K562 (cell line): ENCODE results near the gene EPX. TPM values are rescaled to one million over a fixed set of nuclear protein-coding genes. Genes with fewer than 3 reads are reported as not detected.

Source experiments
- CBFA2T2 ChIP-seq: fragments of 450-650 bp; conservative IDR thresholded peaks from 2 replicates; pipeline ENCODE4 v1.6.1; 2017; ENCODE audit warnings: mild to moderate bottlenecking
- CCNT2 ChIP-seq: IDR thresholded peaks from 2 replicates; pipeline ENCODE4 v1.6.1; 2011; ENCODE audit warnings: borderline replicate concordance, low read depth, mild to moderate bottlenecking, moderate library complexity, mixed read lengths, low read length; ENCODE audit not compliant: insufficient read length; ENCODE audit errors: extremely low read depth
- CHD1 ChIP-seq: fragments of 200-600 bp; sonication (generic); IDR thresholded peaks from one replicate; pipeline ENCODE4 v1.6.1; 2012; ENCODE audit warnings: mild to moderate bottlenecking, moderate library complexity, low read length, inconsistent platforms
- ETV1 ChIP-seq: fragments of 450-650 bp; conservative IDR thresholded peaks from 2 replicates; pipeline ENCODE4 v1.6.1; 2016; ENCODE audit warnings: missing genetic modification characterization, control low read depth, low read depth, missing compliant biosample characterization
- HMGN3 ChIP-seq: IDR thresholded peaks from 2 replicates; pipeline ENCODE4 v1.6.1; 2011; ENCODE audit warnings: borderline replicate concordance, low read depth, mild to moderate bottlenecking, mixed read lengths, low read length; ENCODE audit not compliant: insufficient read length; ENCODE audit errors: extremely low read depth
- KLF13 ChIP-seq: fragments of 450-650 bp; IDR thresholded peaks from 2 replicates; pipeline ENCODE4 v1.6.1; 2016; ENCODE audit warnings: missing genetic modification characterization, low read depth, mild to moderate bottlenecking, missing compliant biosample characterization, moderate library complexity, borderline replicate concordance
- MBD2 ChIP-seq: sonication (generic); IDR thresholded peaks from 2 replicates; pipeline ENCODE4 v1.6.1; 2016; ENCODE audit warnings: low read depth, borderline replicate concordance
- NFIX ChIP-seq: fragments of 250-450 bp; sonication (Bioruptor Pico); IDR thresholded peaks from 2 replicates; pipeline ENCODE4 v1.4.0; 2020; ENCODE audit warnings: low read depth, mild to moderate bottlenecking, moderate library complexity
- SIX5 ChIP-seq, 2 experiments: IDR thresholded peaks; 2 replicates each; pipeline ENCODE4 v1.6.1; 2011; ENCODE audit warnings: low read length in 2 of 2, borderline replicate concordance in 1 of 2, low read depth in 1 of 2, mild to moderate bottlenecking in 1 of 2, moderate library complexity in 1 of 2; ENCODE audit not compliant: insufficient read depth in 1 of 2
- SMARCA4 ChIP-seq: fragments of 450-650 bp; IDR thresholded peaks from 2 replicates; pipeline ENCODE4 v1.6.1; 2016
- TBL1XR1 ChIP-seq, 2 experiments: IDR thresholded peaks; 2 replicates each; pipeline ENCODE4 v1.6.1; 2012; ENCODE audit warnings: improper control_type of control experiment in 2 of 2, low read length in 2 of 2, mild to moderate bottlenecking in 1 of 2
- THRAP3 ChIP-seq: fragments of 450-650 bp; IDR thresholded peaks from 2 replicates; pipeline ENCODE4 v1.6.1; 2016; ENCODE audit warnings: mild to moderate bottlenecking, inconsistent platforms, borderline replicate concordance
- ZNF146 ChIP-seq: IDR thresholded peaks from one replicate; pipeline ENCODE4 v1.6.1; 2018; ENCODE audit warnings: missing compliant biosample characterization; ENCODE audit not compliant: unreplicated experiment
- ZNF764 ChIP-seq: fragments of 250-450 bp; sonication (Bioruptor Pico); IDR thresholded peaks from 2 replicates; pipeline ENCODE4 v1.4.0; 2020; ENCODE audit warnings: low read depth, mild to moderate bottlenecking, moderate library complexity
- ZNF780A ChIP-seq: fragments of 250-450 bp; sonication (Bioruptor Pico); IDR thresholded peaks from 2 replicates; pipeline ENCODE4 v1.5.0; 2021; ENCODE audit warnings: mild to moderate bottlenecking
- ZNF79 ChIP-seq: fragments of 250-450 bp; sonication (Bioruptor Pico); IDR thresholded peaks from 2 replicates; pipeline ENCODE4 v1.4.0; 2020; ENCODE audit warnings: low read depth, mild to moderate bottlenecking, moderate library complexity
- ZSCAN29 ChIP-seq: fragments of 450-650 bp; IDR thresholded peaks from 2 replicates; pipeline ENCODE4 v1.6.1; 2017
- polyA plus RNA-seq, 8 experiments: library from polyadenylated mRNA; depleted of rRNA in 4 of 8; stranded (reverse) in 5 of 8; unstranded in 3 of 8; fragments of >200 nt; fragmentation: Nextera tagmentation in 2 of 8; fragmentation: Illumina TruSeq in 1 of 8; extraction: Ambion mirVana in 2 of 8; extraction: Trizol in 1 of 8; gene quantifications; 2 replicates each; pipeline versions ENCODE4 v1.2.1 to v1.2.3, GENCODE V29; 2011 to 2014; ENCODE audit warnings: inconsistent platforms in 1 of 8, missing spikeins in 1 of 8
- total RNA-seq, 7 experiments: library from RNA; depleted of rRNA in 6 of 7; stranded (reverse); fragments of >200 nt in 6 of 7; fragmentation: Illumina TruSeq in 2 of 7; extraction: Trizol in 2 of 7; gene quantifications; 2 replicates each; pipeline versions ENCODE4 v1.2.1 to v1.2.3, GENCODE V29; 2011 to 2021; ENCODE audit warnings: low replicate concordance in 1 of 7
- TF ChIP-seq, protein P1 (sequence below), 3 experiments: IDR thresholded peaks in 2 of 3; conservative IDR thresholded peaks in 1 of 3; 2 replicates each; pipeline ENCODE4 v1.5.1; 2011 to 2012; ENCODE audit warnings: low read length in 3 of 3, mild to moderate bottlenecking in 3 of 3, control low read depth in 2 of 3, improper control_type of control experiment in 1 of 3, inconsistent platforms in 1 of 3, low read depth in 1 of 3, mixed read lengths in 1 of 3, moderate library complexity in 1 of 3; ENCODE audit not compliant: insufficient read depth in 2 of 3
- TF ChIP-seq, protein P2 (sequence below), 2 experiments: fragments of 150-350 bp in 1 of 2; IDR thresholded peaks; 2 replicates each; pipeline ENCODE4 v1.6.1; 2012 to 2016; ENCODE audit warnings: low read depth in 2 of 2, low read length in 2 of 2, mild to moderate bottlenecking in 1 of 2, moderate library complexity in 1 of 2
- TF ChIP-seq, protein P3 (sequence below): fragments of 250-450 bp; sonication (Bioruptor Pico); IDR thresholded peaks from 2 replicates; pipeline ENCODE4 v1.5.0; 2022; ENCODE audit warnings: mild to moderate bottlenecking

EPX gene
- total and polyA plus RNA-seq, 9 of the 15 experiments (the other 6 are each of a cell fraction or from before 2014, with no cell fraction given) = 0.07 to 0.33 (median 0.19) TPM; not detected in 3

DNA sequence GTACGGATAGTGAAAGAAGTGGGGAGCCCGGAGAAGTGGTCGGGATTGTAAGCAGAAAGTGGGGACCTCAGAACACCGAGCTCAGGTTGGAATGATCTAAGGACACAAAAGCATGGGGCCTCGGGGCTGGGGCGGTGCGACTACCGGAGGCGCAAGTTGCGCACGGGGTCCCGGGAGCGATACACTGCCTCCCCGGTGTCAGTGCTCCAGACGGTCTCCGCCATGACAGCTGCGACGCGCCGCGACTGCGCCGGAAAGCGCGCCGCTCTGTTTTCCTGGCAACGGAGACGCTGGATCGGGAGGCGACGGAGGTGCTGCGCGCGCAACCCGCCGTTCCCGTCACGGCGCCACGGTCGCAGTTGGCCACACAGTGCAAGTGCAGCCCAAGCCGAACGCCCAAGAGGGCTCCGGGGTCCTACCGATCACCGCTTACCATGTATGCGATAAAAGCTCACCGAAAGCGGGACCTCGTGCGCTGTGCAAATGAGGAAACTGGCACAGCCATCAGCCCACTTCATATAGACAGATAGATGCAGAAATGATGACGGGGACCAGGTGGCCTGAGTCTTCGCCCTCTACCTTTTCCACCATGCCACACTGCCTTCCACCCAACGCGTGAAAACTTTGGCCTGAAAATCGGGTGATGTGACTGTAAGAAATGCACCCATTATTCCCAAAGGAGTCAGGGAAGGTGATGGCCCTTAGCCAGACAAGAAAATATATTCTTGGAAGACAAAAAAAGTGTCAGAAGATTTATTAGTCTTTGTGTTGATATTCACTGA, 26.7 kb downstream of the EPX start, which contains the start of gene MKS1 (continued):
- TF ChIP-seq, protein P1, sequence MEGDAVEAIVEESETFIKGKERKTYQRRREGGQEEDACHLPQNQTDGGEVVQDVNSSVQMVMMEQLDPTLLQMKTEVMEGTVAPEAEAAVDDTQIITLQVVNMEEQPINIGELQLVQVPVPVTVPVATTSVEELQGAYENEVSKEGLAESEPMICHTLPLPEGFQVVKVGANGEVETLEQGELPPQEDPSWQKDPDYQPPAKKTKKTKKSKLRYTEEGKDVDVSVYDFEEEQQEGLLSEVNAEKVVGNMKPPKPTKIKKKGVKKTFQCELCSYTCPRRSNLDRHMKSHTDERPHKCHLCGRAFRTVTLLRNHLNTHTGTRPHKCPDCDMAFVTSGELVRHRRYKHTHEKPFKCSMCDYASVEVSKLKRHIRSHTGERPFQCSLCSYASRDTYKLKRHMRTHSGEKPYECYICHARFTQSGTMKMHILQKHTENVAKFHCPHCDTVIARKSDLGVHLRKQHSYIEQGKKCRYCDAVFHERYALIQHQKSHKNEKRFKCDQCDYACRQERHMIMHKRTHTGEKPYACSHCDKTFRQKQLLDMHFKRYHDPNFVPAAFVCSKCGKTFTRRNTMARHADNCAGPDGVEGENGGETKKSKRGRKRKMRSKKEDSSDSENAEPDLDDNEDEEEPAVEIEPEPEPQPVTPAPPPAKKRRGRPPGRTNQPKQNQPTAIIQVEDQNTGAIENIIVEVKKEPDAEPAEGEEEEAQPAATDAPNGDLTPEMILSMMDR (IDR thresholded peaks at IDR 0.05 in 2 of 3, conservative IDR thresholded peaks at IDR 0.05 in 1 of 3; ENCODE audit: insufficient read depth in 2 of 3, low read depth in 1 of 3, low read length in 3 of 3) = peak; percentile 58 to 80 (median 66)
- TF ChIP-seq, protein P2, sequence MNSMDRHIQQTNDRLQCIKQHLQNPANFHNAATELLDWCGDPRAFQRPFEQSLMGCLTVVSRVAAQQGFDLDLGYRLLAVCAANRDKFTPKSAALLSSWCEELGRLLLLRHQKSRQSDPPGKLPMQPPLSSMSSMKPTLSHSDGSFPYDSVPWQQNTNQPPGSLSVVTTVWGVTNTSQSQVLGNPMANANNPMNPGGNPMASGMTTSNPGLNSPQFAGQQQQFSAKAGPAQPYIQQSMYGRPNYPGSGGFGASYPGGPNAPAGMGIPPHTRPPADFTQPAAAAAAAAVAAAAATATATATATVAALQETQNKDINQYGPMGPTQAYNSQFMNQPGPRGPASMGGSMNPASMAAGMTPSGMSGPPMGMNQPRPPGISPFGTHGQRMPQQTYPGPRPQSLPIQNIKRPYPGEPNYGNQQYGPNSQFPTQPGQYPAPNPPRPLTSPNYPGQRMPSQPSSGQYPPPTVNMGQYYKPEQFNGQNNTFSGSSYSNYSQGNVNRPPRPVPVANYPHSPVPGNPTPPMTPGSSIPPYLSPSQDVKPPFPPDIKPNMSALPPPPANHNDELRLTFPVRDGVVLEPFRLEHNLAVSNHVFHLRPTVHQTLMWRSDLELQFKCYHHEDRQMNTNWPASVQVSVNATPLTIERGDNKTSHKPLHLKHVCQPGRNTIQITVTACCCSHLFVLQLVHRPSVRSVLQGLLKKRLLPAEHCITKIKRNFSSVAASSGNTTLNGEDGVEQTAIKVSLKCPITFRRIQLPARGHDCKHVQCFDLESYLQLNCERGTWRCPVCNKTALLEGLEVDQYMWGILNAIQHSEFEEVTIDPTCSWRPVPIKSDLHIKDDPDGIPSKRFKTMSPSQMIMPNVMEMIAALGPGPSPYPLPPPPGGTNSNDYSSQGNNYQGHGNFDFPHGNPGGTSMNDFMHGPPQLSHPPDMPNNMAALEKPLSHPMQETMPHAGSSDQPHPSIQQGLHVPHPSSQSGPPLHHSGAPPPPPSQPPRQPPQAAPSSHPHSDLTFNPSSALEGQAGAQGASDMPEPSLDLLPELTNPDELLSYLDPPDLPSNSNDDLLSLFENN (IDR thresholded peaks at IDR 0.05; ENCODE audit: low read depth in 2 of 2, low read length in 2 of 2) = no peak
- TF ChIP-seq CCNT2 = peak; percentile 78
- TF ChIP-seq ZNF780A (CRISPR knock-in tag) = no peak
- TF ChIP-seq, protein P3, sequence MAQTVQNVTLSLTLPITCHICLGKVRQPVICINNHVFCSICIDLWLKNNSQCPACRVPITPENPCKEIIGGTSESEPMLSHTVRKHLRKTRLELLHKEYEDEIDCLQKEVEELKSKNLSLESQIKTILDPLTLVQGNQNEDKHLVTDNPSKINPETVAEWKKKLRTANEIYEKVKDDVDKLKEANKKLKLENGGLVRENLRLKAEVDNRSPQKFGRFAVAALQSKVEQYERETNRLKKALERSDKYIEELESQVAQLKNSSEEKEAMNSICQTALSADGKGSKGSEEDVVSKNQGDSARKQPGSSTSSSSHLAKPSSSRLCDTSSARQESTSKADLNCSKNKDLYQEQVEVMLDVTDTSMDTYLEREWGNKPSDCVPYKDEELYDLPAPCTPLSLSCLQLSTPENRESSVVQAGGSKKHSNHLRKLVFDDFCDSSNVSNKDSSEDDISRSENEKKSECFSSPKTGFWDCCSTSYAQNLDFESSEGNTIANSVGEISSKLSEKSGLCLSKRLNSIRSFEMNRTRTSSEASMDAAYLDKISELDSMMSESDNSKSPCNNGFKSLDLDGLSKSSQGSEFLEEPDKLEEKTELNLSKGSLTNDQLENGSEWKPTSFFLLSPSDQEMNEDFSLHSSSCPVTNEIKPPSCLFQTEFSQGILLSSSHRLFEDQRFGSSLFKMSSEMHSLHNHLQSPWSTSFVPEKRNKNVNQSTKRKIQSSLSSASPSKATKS (CRISPR knock-in tag) = no peak
- no peak for TF ChIP-seq ZNF146 (CRISPR knock-in tag)
- TF ChIP-seq ZNF79 (CRISPR knock-in tag) = no peak
- TF ChIP-seq SMARCA4 = 0 out of 2 replicates have a peak, but pooled peaks have one; percentile 10
- peak; percentile 90 for TF ChIP-seq HMGN3
- no peak for TF ChIP-seq ETV1 (tag)
- TF ChIP-seq KLF13 = no peak
- peak; percentile 80; the same call in 1 of the 2 replicates for TF ChIP-seq MBD2
- no peak for TF ChIP-seq THRAP3
- no peak for TF ChIP-seq NFIX (CRISPR knock-in tag)
- TF ChIP-seq ZNF764 (CRISPR knock-in tag) = no peak
- TF ChIP-seq SIX5 (IDR thresholded peaks at IDR 0.05; ENCODE audit: borderline replicate concordance in 1 of 2, insufficient read depth in 1 of 2, low read depth in 1 of 2, low read length in 2 of 2) = peak in 1 of 2 experiments; percentile 25; a peak in 1 of 4 replicates
- TF ChIP-seq CBFA2T2 = no peak
- TF ChIP-seq ZSCAN29 = no peak
- TF ChIP-seq TBL1XR1 (IDR thresholded peaks at IDR 0.05; ENCODE audit: low read length in 2 of 2) = no peak
- TF ChIP-seq CHD1 = peak; percentile 23
